Tibial nerve (tissue), 4 donors: ENCODE results near the gene KRTAP4-7.

ENCODE experiments used
- EP300 ChIP-seq, 2 donors: sonication (generic); formaldehyde crosslinking; IDR thresholded peaks; one replicate each; pipeline ENCODE4 v1.6.1; 2017; ENCODE audit warnings: antibody characterized with exemption in 2 of 2, mild to moderate bottlenecking in 1 of 2
- TF ChIP-seq, protein P1 (sequence below), 5 experiments: fragments of 200-600 bp in 3 of 5; fragments of 450-650 bp in 2 of 5; sonication (generic) in 3 of 5; IDR thresholded peaks; one replicate each; pipeline ENCODE4 v1.5.1; 2016 to 2019; ENCODE audit warnings: antibody characterized with exemption in 5 of 5, mild to moderate bottlenecking in 3 of 5, moderate library complexity in 2 of 5

DNA sequence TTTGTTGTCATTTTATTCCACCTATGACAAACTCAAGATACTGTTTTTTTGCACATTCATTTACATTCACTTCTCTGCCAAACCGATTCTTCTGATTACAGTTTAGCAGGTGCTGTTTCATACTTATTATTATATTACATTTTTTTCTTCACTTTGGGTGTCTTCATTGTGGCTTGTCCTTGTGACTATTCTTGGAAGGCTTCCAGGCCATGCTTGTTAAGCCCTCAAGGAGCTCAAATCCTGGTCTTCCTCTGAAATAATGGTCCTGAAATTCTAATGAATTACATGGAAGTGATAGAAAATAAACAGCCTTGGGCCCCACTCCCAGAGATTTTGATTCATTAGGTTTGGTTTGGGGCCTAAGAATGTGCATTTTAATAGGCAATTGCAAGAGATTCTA lies 19.6 kb upstream of the KRTAP4-7 start:
- TF ChIP-seq, protein P1, sequence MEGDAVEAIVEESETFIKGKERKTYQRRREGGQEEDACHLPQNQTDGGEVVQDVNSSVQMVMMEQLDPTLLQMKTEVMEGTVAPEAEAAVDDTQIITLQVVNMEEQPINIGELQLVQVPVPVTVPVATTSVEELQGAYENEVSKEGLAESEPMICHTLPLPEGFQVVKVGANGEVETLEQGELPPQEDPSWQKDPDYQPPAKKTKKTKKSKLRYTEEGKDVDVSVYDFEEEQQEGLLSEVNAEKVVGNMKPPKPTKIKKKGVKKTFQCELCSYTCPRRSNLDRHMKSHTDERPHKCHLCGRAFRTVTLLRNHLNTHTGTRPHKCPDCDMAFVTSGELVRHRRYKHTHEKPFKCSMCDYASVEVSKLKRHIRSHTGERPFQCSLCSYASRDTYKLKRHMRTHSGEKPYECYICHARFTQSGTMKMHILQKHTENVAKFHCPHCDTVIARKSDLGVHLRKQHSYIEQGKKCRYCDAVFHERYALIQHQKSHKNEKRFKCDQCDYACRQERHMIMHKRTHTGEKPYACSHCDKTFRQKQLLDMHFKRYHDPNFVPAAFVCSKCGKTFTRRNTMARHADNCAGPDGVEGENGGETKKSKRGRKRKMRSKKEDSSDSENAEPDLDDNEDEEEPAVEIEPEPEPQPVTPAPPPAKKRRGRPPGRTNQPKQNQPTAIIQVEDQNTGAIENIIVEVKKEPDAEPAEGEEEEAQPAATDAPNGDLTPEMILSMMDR (IDR thresholded peaks at IDR 0.05): no peak
- no peak for TF ChIP-seq EP300 (IDR thresholded peaks at IDR 0.05)
